ENCODE results near the gene MEX3A. TPM values are rescaled to one million over a fixed set of nuclear protein-coding genes. Genes with fewer than 3 reads are reported as not detected.

The MEX3A gene
- total and polyA plus RNA-seq, 4 donors = 0.52 to 1.3 (median 0.91) TPM

- Histone ChIP-seq H3K9me3 (ENCODE audit: control insufficient read depth in 4 of 4, low read length in 3 of 4) (no peaks in the 10 kb centered on the region), H3K9ac (ENCODE audit: low read depth in 1 of 2, low read length in 2 of 2) (peak within 1 kb of the TSS; percentile 82 to 97), H3K4me3 (ENCODE audit: low read depth in 1 of 3, low read length in 3 of 3) (peak within 1 kb of the TSS; percentile 85 to 94 (median 94)), H3K36me3 (ENCODE audit: control insufficient read depth in 4 of 4, insufficient read depth in 3 of 4, low read depth in 1 of 4, low read length in 3 of 4) (peaks cover 0 to 20% (median 11%) of the 10 kb centered on the region in 4 donors), H3K27me3 (ENCODE audit: control insufficient read depth in 4 of 4, insufficient read depth in 4 of 4, low read length in 3 of 4) (no peaks in the 10 kb centered on the region), H3K27ac (ENCODE audit: low read depth in 1 of 2, low read length in 2 of 2) (peak within 1 kb of the TSS; percentile 94), H3K4me1 (ENCODE audit: control insufficient read depth in 4 of 4, insufficient read depth in 4 of 4, low read length in 3 of 4) (peaks cover 0 to 22% (median 13%) of the 10 kb centered on the region in 4 donors)
- TF ChIP-seq CTCF (IDR thresholded peaks at IDR 0.05; ENCODE audit: low read depth, low read length, missing input control) (peak; percentile 62), HNF4G (IDR thresholded peaks at IDR 0.05) (no peak)
- peak; percentile 81 for DNase-seq (ENCODE audit: low spot score)
- under 1% methylated on average over 45 of the region's 49 CpGs for WGBS
Observed at GRCh38 chr1:156053768-156054499, 28.3 kb downstream of the MEX3A start, which contains the start of gene UBQLN4. TSS of gene UBQLN4 (minus strand) at chr1:156053798. CDS start at chr1:156053701, 97 bp downstream.

- peak; percentile 22 for TF ChIP-seq SP1 (IDR thresholded peaks at IDR 0.05)
- TF ChIP-seq RAD21 (IDR thresholded peaks at IDR 0.05) = peak in 1 of 2 donors; percentile 47
- TF ChIP-seq JUND (IDR thresholded peaks at IDR 0.05) = no peak
- no peak for TF ChIP-seq FOXA2 (IDR thresholded peaks at IDR 0.05)
- TF ChIP-seq HNF4G (IDR thresholded peaks at IDR 0.05) = no peak
- TF ChIP-seq MAX (IDR thresholded peaks at IDR 0.05) = no peak
- no peak for TF ChIP-seq RXRA (IDR thresholded peaks at IDR 0.05)
- H3K9me3 ChIP-seq (ENCODE audit: control insufficient read depth in 4 of 4, low read length in 3 of 4) = no peaks in the 10 kb centered on the region
- peak overlapping the region; percentile 80 to 88 (median 85) for H3K4me3 ChIP-seq (ENCODE audit: low read depth in 1 of 3, low read length in 3 of 3)
- WGBS = under 1% methylated on average over 58 of the region's 63 CpGs
- DNase-seq (ENCODE audit: low spot score) = peak; percentile 62
- peaks cover 1 to 22% (median 9%) of the 10 kb centered on the region in 4 donors for H3K36me3 ChIP-seq (ENCODE audit: control insufficient read depth in 4 of 4, insufficient read depth in 3 of 4, low read depth in 1 of 4, low read length in 3 of 4)
- H3K4me1 ChIP-seq (ENCODE audit: control insufficient read depth in 4 of 4, insufficient read depth in 4 of 4, low read length in 3 of 4) = peaks cover 0 to 22% (median 13%) of the 10 kb centered on the region in 4 donors
- H3K27ac ChIP-seq (ENCODE audit: low read depth in 1 of 2, low read length in 2 of 2) = peak overlapping the region; percentile 31 to 70
- peak overlapping the region in 1 of 2 donors; percentile 62 for H3K9ac ChIP-seq (ENCODE audit: low read depth in 1 of 2, low read length in 2 of 2)
- no peaks in the 10 kb centered on the region for H3K27me3 ChIP-seq (ENCODE audit: control insufficient read depth in 4 of 4, insufficient read depth in 4 of 4, low read length in 3 of 4)
Observed at GRCh38 chr1:156052862-156053767, 29.1 kb downstream of the MEX3A start.

- DNase-seq (ENCODE audit: low spot score) = no peak
- Histone ChIP-seq H3K4me1 (ENCODE audit: control insufficient read depth in 4 of 4, insufficient read depth in 4 of 4, low read length in 3 of 4) (peaks cover 0 to 22% (median 13%) of the 10 kb centered on the region in 4 donors), H3K9ac (ENCODE audit: low read depth in 1 of 2, low read length in 2 of 2) (no peak overlapping the region), H3K4me3 (ENCODE audit: low read depth in 1 of 3, low read length in 3 of 3) (no peak overlapping the region), H3K27me3 (ENCODE audit: control insufficient read depth in 4 of 4, insufficient read depth in 4 of 4, low read length in 3 of 4) (no peaks in the 10 kb centered on the region), H3K9me3 (ENCODE audit: control insufficient read depth in 4 of 4, low read length in 3 of 4) (no peaks in the 10 kb centered on the region), H3K36me3 (ENCODE audit: control insufficient read depth in 4 of 4, insufficient read depth in 3 of 4, low read depth in 1 of 4, low read length in 3 of 4) (peaks cover 1 to 20% (median 8%) of the 10 kb centered on the region in 4 donors), H3K27ac (ENCODE audit: low read depth in 1 of 2, low read length in 2 of 2) (no peak overlapping the region)
- TF ChIP-seq RAD21 (IDR thresholded peaks at IDR 0.05) (no peak), SP1 (IDR thresholded peaks at IDR 0.05) (no peak), ATF3 (IDR thresholded peaks at IDR 0.05) (no peak), MAX (IDR thresholded peaks at IDR 0.05) (no peak), YY1 (IDR thresholded peaks at IDR 0.05) (no peak), GABPA (IDR thresholded peaks at IDR 0.05 in 1 of 2, conservative IDR thresholded peaks at IDR 0.05 in 1 of 2) (no peak), FOXA1 (IDR thresholded peaks at IDR 0.05) (no peak), ZBTB33 (IDR thresholded peaks at IDR 0.05) (no peak), NR2F2 (IDR thresholded peaks at IDR 0.05) (no peak), EGR1 (IDR thresholded peaks at IDR 0.05; ENCODE audit: low read depth in 2 of 2) (no peak)
- WGBS = 98% methylated on average over 7 of the region's 7 CpGs
Observed at GRCh38 chr1:156051011-156051725, 31.1 kb downstream of the MEX3A start.
